ENCODE measurements around the gene RAB13. TPM values are rescaled to one million over a fixed set of nuclear protein-coding genes. Genes with fewer than 3 reads are reported as not detected.

The RAB13 gene
- total RNA-seq, 1 experiment from 2014 or later: 70.6 TPM

GRCh38 chr1:153961421-153961820 lies 24.7 kb downstream of the RAB13 start:
- DNase-seq (ENCODE audit: low read depth, low spot score) (no peak), ATAC-seq (no peak)
- Histone ChIP-seq H3K27ac (ENCODE audit: low read length) (peak overlapping the region; percentile 94), H3K9me3 (ENCODE audit: control insufficient read depth, insufficient read depth, low read depth, low read length) (no peaks in the 10 kb centered on the region), H3K4me3 (ENCODE audit: low read depth in 2 of 2, low read length in 2 of 2) (peak overlapping the region; percentile 60 to 95; a peak in 3 of 4 replicates), H3K4me1 (ENCODE audit: control insufficient read depth, insufficient read depth, low read length) (peaks cover 30% of the 10 kb centered on the region), H3K36me3 (ENCODE audit: control insufficient read depth, insufficient read depth, low read length) (no peaks in the 10 kb centered on the region; the same call in 1 of the 2 replicates), H3K27me3 (ENCODE audit: control insufficient read depth, insufficient read depth, low read length) (no peaks in the 10 kb centered on the region)
- intact Hi-C loops (cut with micrococcal nuclease; ENCODE audit: unreplicated experiment) (no loop called here), in situ Hi-C loops (cut with HindIII; ENCODE audit: low pct_unique_long_range_greater_than_20kb, low sequenced_read_pairs) (loop anchor here (5.0 kb wide), 1 partner anchor 74 kb away; no protein-coding TSS in a partner anchor)
- TF ChIP-seq REST (IDR thresholded peaks at IDR 0.05; ENCODE audit: insufficient read depth in 1 of 2, low read depth in 2 of 2, low read length in 1 of 2) (no peak), CTCF (IDR thresholded peaks at IDR 0.05) (no peak), POLR2AphosphoS5 (IDR thresholded peaks at IDR 0.05; ENCODE audit: low read depth, low read length) (no peak), SIN3A (IDR thresholded peaks at IDR 0.05; ENCODE audit: borderline replicate concordance, insufficient read depth, low read depth, low read length) (no peak), TCF7L2 (IDR thresholded peaks at IDR 0.05; ENCODE audit: low read depth, low read length) (no peak)
- ChIA-PET POLR2A (no interaction called here), CTCF (no interaction called here)
- no TSS peak for BruUV-seq (replicated peaks)

GRCh38 chr1:153960206-153960605 lies 25.9 kb downstream of the RAB13 start:
- BruUV-seq (replicated peaks): no TSS peak
- POLR2A ChIA-PET: no interaction called here
- no peaks in the 10 kb centered on the region; the same call in 1 of the 2 replicates for H3K36me3 ChIP-seq (ENCODE audit: control insufficient read depth, insufficient read depth, low read length)

More at GRCh38 chr1:153960206-153960605, 25.9 kb downstream of the RAB13 start:
- Histone ChIP-seq H3K4me1 (ENCODE audit: control insufficient read depth, insufficient read depth, low read length) (peaks cover 32% of the 10 kb centered on the region), H3K27me3 (ENCODE audit: control insufficient read depth, insufficient read depth, low read length) (no peaks in the 10 kb centered on the region), H3K4me3 (ENCODE audit: low read depth in 2 of 2, low read length in 2 of 2) (no peak overlapping the region), H3K9me3 (ENCODE audit: control insufficient read depth, insufficient read depth, low read depth, low read length) (no peaks in the 10 kb centered on the region), H3K27ac (ENCODE audit: low read length) (no peak overlapping the region)
- in situ Hi-C loops (cut with HindIII; ENCODE audit: low pct_unique_long_range_greater_than_20kb, low sequenced_read_pairs): loop anchor here (5.0 kb wide), 1 partner anchor 73 kb away; no protein-coding TSS in a partner anchor
- CTCF ChIA-PET: no interaction called here
- ATAC-seq (no peak), DNase-seq (ENCODE audit: low read depth, low spot score) (no peak)
- TF ChIP-seq CTCF (IDR thresholded peaks at IDR 0.05) (no peak), TCF7L2 (IDR thresholded peaks at IDR 0.05; ENCODE audit: low read depth, low read length) (no peak), SIN3A (IDR thresholded peaks at IDR 0.05; ENCODE audit: borderline replicate concordance, insufficient read depth, low read depth, low read length) (no peak), REST (IDR thresholded peaks at IDR 0.05; ENCODE audit: insufficient read depth in 1 of 2, low read depth in 2 of 2, low read length in 1 of 2) (no peak), POLR2AphosphoS5 (IDR thresholded peaks at IDR 0.05; ENCODE audit: low read depth, low read length) (no peak)
- intact Hi-C loops (cut with micrococcal nuclease; ENCODE audit: unreplicated experiment): no loop called here
